Kidney epithelial cell (primary cell): ENCODE data around the gene C16orf89. TPM values are rescaled to one million over a fixed set of nuclear protein-coding genes. Genes with fewer than 3 reads are reported as not detected.
"Not testable (repeated sequence)": the region's sequence is repeated elsewhere in the genome, so short reads cannot be mapped to it uniquely, and the experiment has no call there.

Source experiments
- DNase-seq: peaks from one replicate; pipeline ENCODE4 v3.0.0-alpha.2; 2010; ENCODE audit warnings: low read depth
- H3K27me3 ChIP-seq: 2 replicates; pipeline ENCODE4 v1.6.0; 2011; ENCODE audit warnings: low read length; ENCODE audit not compliant: control insufficient read depth, insufficient read depth
- H3K36me3 ChIP-seq: 2 replicates; pipeline ENCODE4 v1.5.1; 2011; ENCODE audit warnings: low read length; ENCODE audit not compliant: control insufficient read depth, insufficient read depth
- H3K4me3 ChIP-seq: 2 replicates; pipeline ENCODE4 v1.5.1; 2011; ENCODE audit warnings: low read depth, mild to moderate bottlenecking, control low read depth, low read length
- total RNA-seq: library from RNA; depleted of rRNA; stranded (reverse); fragments of >200 nt; gene quantifications from 2 replicates; pipeline ENCODE4 v1.2.3, GENCODE V29; 2015
- TF ChIP-seq, protein P1 (sequence below): IDR thresholded peaks from 2 replicates; pipeline ENCODE4 v1.5.1; 2011; ENCODE audit warnings: mild to moderate bottlenecking, moderate library complexity, low read length, control low read depth, inconsistent platforms; ENCODE audit not compliant: insufficient read depth, poor library complexity, severe bottlenecking

The C16orf89 gene
- total RNA-seq, 1 donor from 2014 or later = 1.0 TPM

DNA sequence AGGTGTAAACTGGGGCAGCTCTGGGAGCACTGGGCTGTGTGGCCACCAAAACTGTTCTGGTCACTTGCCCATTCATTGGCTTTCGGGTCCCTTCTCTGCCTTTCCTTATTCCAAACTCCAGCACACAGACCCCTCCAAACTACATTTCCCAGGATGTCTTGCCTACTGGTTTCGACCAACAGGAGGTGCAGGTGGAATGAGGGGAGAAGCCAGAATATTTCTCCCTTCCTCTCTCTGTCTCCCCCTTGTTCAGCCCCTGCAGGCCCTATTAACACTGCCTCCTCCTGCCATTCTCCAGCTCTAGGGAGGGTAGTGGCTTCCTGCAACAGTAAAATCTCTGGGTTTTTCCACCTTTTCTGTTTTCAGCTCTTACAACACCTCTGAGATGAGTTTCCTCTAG lies 18.8 kb downstream of the C16orf89 start:
- no peak overlapping the region for H3K4me3 ChIP-seq
- TF ChIP-seq, protein P1, sequence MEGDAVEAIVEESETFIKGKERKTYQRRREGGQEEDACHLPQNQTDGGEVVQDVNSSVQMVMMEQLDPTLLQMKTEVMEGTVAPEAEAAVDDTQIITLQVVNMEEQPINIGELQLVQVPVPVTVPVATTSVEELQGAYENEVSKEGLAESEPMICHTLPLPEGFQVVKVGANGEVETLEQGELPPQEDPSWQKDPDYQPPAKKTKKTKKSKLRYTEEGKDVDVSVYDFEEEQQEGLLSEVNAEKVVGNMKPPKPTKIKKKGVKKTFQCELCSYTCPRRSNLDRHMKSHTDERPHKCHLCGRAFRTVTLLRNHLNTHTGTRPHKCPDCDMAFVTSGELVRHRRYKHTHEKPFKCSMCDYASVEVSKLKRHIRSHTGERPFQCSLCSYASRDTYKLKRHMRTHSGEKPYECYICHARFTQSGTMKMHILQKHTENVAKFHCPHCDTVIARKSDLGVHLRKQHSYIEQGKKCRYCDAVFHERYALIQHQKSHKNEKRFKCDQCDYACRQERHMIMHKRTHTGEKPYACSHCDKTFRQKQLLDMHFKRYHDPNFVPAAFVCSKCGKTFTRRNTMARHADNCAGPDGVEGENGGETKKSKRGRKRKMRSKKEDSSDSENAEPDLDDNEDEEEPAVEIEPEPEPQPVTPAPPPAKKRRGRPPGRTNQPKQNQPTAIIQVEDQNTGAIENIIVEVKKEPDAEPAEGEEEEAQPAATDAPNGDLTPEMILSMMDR = no peak
- no peaks in the 10 kb centered on the region for H3K36me3 ChIP-seq
- no peak for DNase-seq
- no peaks in the 10 kb centered on the region for H3K27me3 ChIP-seq

DNA sequence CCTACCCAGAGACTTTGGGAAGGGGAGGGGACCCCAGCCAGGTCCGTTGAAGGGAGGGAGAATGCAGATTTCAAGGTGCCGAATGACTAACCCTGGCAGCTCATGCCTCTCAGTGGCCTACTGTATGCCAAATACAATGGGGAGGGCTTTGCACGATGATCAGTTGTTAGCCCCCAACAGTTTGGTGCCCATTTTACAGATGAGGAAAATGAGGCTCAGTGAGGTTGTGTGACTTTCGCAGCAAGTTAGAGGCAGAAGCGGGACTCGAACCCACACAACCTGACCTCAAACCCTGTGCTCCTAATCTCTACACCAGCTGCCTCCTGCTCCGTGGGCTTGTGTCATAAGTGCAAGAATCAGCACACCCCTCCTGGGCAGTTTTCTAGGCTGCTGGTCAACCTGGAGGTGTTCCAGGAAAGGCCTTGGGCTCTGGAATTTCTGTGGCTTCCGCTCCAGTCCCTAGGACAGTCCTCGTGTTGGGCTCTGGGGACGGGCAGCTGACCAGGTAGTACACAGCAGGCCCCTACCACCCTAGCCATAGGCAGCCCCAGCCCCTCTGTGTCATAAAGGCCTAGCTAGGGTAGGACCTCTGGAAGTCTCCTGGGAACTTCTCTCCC lies 20.1 kb downstream of the C16orf89 start:
- H3K36me3 ChIP-seq = no peaks in the 10 kb centered on the region
- H3K27me3 ChIP-seq = no peaks in the 10 kb centered on the region
- no peak overlapping the region for H3K4me3 ChIP-seq
- no peak for DNase-seq
- TF ChIP-seq, protein P1 = no peak

- H3K36me3 ChIP-seq, H3K4me3 ChIP-seq, H3K27me3 ChIP-seq, DNase-seq: not testable (repeated sequence)
These were observed 21.2 kb downstream of the C16orf89 start for GRCh38 chr16:5044581-5044980.

DNA sequence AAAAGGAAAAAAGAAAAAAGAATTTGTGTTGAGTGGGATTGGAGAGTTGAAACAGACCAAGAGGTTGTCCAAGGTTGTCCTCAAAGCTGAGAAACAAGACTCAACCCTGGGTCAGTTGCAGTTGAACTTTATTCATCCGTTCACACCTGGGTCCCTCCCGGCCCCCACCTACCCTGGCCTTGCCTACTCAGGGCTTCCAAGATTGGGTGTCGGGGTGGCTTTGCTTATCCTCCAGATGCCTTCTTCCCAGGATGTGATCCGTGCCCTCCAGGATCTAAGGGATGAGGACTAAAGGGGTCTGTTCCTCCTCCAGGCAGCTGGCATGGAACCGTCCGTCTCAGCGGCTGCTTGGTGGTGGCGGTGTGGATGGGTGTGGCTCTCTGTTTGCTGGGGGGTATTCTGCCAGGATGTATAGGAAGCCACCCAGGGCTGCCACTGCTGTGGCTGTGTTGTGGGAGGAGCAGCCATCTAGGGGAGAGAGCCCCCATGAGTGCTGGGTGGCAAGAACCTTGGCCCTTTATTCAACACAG lies 21.7 kb downstream of the C16orf89 start:
- Histone ChIP-seq H3K36me3 (no peaks in the 10 kb centered on the region), H3K27me3 (no peaks in the 10 kb centered on the region), H3K4me3 (no peak overlapping the region)
- TF ChIP-seq, protein P1 = no peak
- no peak for DNase-seq

DNA sequence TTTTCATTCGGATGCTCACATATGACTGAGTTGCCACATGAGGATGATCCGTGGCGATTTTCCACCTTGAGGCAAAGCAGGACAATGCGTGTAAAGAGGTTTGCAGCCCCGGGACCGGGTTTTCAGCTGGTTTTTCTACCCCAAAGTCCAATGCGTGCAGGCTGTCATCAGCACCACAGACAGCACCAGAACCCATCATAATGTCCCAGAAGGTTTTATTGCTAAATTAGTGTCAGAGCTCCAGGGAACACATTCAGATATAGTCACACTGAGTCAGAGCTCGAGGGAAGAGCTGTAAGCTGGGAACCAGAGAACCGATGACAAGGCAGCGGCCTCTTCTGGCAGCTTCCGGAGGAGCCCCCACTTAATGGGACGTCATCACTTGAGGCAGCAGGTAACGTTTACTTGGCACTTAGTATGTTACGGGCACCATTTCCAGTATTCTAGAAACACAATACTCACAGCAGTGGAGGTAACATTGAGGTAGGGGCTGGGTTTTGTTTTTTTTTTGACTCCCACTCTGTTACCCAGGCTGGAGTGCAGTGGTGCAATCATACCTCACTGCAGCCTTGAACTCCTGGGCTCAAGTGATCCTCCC lies 23.1 kb downstream of the C16orf89 start:
- no peaks in the 10 kb centered on the region for H3K27me3 ChIP-seq
- no peak for DNase-seq
- H3K4me3 ChIP-seq = no peak overlapping the region
- TF ChIP-seq, protein P1 = peak; percentile 36
- H3K36me3 ChIP-seq = no peaks in the 10 kb centered on the region

GRCh38 chr16:5041600-5042133 lies 24.1 kb downstream of the C16orf89 start:
- H3K4me3 ChIP-seq = no peak overlapping the region
- TF ChIP-seq, protein P1 = no peak
- DNase-seq = peak; percentile 78
- peaks cover 1% of the 10 kb centered on the region for H3K27me3 ChIP-seq
- no peaks in the 10 kb centered on the region for H3K36me3 ChIP-seq
